Body of pancreas (tissue), 4 donors: ENCODE measurements around the gene ZBTB48. TPM values are rescaled to one million over a fixed set of nuclear protein-coding genes. Genes with fewer than 3 reads are reported as not detected.

ENCODE experiments used
- ATAC-seq: fragments of 150-250 bp; one replicate; pipeline ENCODE4 v1.9.1; 2016
- DNase-seq, 4 donors: peaks; one replicate each; pipeline ENCODE4 v3.0.0-alpha.2; 2019
- H3K27ac ChIP-seq, 4 donors: fragments of 200-600 bp; sonication (generic); 1 replicate in 3 of 4; 2 replicates in 1 of 4; pipeline versions ENCODE4 v1.5.1 to v1.6.1; 2016 to 2019; ENCODE audit warnings: mild to moderate bottlenecking in 1 of 4, mixed read lengths in 1 of 4, moderate library complexity in 1 of 4
- H3K27me3 ChIP-seq, 2 donors: fragments of 200-600 bp; sonication (generic); one replicate each; pipeline ENCODE4 v1.6.0; 2016; ENCODE audit warnings: mild to moderate bottlenecking in 1 of 2
- H3K36me3 ChIP-seq, 2 donors: fragments of 200-600 bp; sonication (generic); replicated peaks in 1 of 2; 2 replicates each; pipeline ENCODE4 v1.5.1; 2016; ENCODE audit warnings: low read depth in 2 of 2; ENCODE audit not compliant: insufficient read depth in 1 of 2
- H3K4me1 ChIP-seq: fragments of 200-600 bp; sonication (generic); one replicate; pipeline ENCODE4 v1.6.0; 2016
- H3K4me3 ChIP-seq, 2 donors: fragments of 200-600 bp; sonication (generic); 1 replicate in 1 of 2; 2 replicates in 1 of 2; pipeline ENCODE4 v1.5.1; 2016 to 2019
- H3K9me3 ChIP-seq, 3 donors: fragments of 200-600 bp; sonication (generic); 1 replicate in 2 of 3; 2 replicates in 1 of 3; pipeline ENCODE4 v1.5.1; 2016
- POLR2A ChIP-seq, 3 donors: fragments of 450-650 bp; IDR thresholded peaks; one replicate each; pipeline ENCODE4 v1.6.1; 2016; ENCODE audit warnings: antibody characterized with exemption in 3 of 3, mild to moderate bottlenecking in 2 of 3
- WGBS, 2 donors: methylation state at CpG; one replicate each; pipeline ENCODE4 v1.1.5; 2017; 5-methylcytosine and 5-hydroxymethylcytosine counted together
- intact Hi-C: fragments of 100-400 bp; cut with DNase I; formaldehyde crosslinking; loops from one replicate; pipeline ENCODE4 v1.15.1; 2023
- total RNA-seq, 2 donors: library from RNA; depleted of rRNA; stranded (reverse); fragments of >200 nt; gene quantifications; one replicate each; pipeline ENCODE4 v1.1.0, GENCODE V29; 2016
- TF ChIP-seq, protein P1 (sequence below), 7 experiments: fragments of 450-650 bp in 4 of 7; fragments of 200-600 bp in 3 of 7; sonication (generic) in 3 of 7; IDR thresholded peaks; one replicate each; pipeline ENCODE4 v1.5.1; 2016 to 2019; ENCODE audit warnings: antibody characterized with exemption in 7 of 7

The ZBTB48 gene
- total RNA-seq, 2 donors from 2014 or later, result 17.4 to 37.6 TPM

DNA sequence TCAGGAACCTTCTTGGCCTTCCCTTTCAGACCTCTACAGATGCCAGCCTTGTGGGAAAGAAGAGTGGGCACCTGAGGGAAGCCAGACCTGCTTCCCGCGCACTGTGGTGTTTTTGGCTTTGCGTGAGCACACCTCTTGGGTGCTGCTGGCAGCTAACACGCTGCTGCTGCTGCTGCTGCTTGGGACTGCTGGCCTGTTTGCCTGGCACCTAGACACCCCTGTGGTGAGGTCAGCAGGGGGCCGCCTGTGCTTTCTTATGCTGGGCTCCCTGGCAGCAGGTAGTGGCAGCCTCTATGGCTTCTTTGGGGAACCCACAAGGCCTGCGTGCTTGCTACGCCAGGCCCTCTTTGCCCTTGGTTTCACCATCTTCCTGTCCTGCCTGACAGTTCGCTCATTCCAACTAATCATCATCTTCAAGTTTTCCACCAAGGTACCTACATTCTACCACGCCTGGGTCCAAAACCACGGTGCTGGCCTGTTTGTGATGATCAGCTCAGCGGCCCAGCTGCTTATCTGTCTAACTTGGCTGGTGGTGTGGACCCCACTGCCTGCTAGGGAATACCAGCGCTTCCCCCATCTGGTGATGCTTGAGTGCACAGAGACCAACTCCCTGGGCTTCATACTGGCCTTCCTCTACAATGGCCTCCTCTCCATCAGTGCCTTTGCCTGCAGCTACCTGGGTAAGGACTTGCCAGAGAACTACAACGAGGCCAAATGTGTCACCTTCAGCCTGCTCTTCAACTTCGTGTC is 995 bp upstream of the ZBTB48 start:
- WGBS, 2 donors, result 86 to 92% methylated on average over 12 to 14 of the region's 14 CpGs
- H3K9me3 ChIP-seq, result no peaks in the 10 kb centered on the region
- TF ChIP-seq, protein P1, sequence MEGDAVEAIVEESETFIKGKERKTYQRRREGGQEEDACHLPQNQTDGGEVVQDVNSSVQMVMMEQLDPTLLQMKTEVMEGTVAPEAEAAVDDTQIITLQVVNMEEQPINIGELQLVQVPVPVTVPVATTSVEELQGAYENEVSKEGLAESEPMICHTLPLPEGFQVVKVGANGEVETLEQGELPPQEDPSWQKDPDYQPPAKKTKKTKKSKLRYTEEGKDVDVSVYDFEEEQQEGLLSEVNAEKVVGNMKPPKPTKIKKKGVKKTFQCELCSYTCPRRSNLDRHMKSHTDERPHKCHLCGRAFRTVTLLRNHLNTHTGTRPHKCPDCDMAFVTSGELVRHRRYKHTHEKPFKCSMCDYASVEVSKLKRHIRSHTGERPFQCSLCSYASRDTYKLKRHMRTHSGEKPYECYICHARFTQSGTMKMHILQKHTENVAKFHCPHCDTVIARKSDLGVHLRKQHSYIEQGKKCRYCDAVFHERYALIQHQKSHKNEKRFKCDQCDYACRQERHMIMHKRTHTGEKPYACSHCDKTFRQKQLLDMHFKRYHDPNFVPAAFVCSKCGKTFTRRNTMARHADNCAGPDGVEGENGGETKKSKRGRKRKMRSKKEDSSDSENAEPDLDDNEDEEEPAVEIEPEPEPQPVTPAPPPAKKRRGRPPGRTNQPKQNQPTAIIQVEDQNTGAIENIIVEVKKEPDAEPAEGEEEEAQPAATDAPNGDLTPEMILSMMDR (IDR thresholded peaks at IDR 0.05), result no peak
- intact Hi-C loops, result no loop called here
- H3K27ac ChIP-seq, result peak overlapping the region in 3 of 4 donors; percentile 88 to 97 (median 93)
- H3K4me3 ChIP-seq, result no peak overlapping the region
- no peaks in the 10 kb centered on the region for H3K36me3 ChIP-seq
- no peaks in the 10 kb centered on the region for H3K27me3 ChIP-seq
- peaks cover 38% of the 10 kb centered on the region for H3K4me1 ChIP-seq
- no peak for DNase-seq
- no peak for ATAC-seq

DNA sequence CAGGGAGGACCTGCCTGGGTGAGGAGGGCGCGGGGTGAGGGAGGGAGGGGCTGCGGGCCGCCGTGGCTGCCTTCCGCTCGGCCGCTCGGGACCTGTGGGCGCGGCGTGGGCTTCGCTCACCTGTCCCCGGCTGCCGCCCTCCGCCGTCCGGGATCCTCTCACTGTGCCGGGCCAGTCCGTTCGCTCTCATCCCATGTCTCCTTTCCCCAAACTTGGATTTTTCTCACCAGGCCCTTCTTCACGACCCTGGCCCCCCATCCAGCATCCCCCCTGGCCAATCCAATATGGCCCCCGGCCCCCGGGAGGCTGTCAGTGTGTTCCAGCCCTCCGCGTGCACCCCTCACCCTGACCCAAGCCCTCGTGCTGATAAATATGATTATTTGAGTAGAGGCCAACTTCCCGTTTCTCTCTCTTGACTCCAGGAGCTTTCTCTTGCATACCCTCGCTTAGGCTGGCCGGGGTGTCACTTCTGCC is 362 bp downstream of the ZBTB48 start:
- intact Hi-C loops, result no loop called here
- no peaks in the 10 kb centered on the region for H3K27me3 ChIP-seq
- no peaks in the 10 kb centered on the region for H3K36me3 ChIP-seq
- no peak for TF ChIP-seq POLR2A (IDR thresholded peaks at IDR 0.05)
- TF ChIP-seq, protein P1 (IDR thresholded peaks at IDR 0.05), result no peak
- H3K4me3 ChIP-seq, result peak overlapping the region; percentile 63 to 96
- WGBS, 2 donors, result 0% methylated on average over 14 to 28 of the region's 30 CpGs
- no peak for DNase-seq
- peak; percentile 41 for ATAC-seq
- H3K4me1 ChIP-seq, result peaks cover 38% of the 10 kb centered on the region
- no peaks in the 10 kb centered on the region for H3K9me3 ChIP-seq
- H3K27ac ChIP-seq, result peak overlapping the region; percentile 88 to 97 (median 94)

DNA sequence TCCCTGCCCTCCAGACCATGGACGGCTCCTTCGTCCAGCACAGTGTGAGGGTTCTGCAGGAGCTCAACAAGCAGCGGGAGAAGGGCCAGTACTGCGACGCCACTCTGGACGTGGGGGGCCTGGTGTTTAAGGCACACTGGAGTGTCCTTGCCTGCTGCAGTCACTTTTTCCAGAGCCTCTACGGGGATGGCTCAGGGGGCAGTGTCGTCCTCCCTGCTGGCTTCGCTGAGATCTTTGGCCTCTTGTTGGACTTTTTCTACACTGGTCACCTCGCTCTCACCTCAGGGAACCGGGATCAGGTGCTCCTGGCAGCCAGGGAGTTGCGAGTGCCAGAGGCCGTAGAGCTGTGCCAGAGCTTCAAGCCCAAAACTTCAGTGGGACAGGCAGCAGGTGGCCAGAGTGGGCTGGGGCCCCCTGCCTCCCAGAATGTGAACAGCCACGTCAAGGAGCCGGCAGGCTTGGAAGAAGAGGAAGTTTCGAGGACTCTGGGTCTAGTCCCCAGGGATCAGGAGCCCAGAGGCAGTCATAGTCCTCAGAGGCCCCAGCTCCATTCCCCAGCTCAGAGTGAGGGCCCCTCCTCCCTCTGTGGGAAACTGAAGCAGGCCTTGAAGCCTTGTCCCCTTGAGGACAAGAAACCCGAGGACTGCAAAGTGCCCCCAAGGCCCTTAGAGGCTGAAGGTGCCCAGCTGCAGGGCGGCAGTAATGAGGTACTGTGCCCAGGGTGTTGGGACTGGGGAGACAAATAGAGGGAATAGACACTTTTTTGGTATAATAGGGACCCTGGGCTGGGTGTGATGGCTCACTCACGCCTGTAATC is 1.0 kb downstream of the ZBTB48 start:
- Histone ChIP-seq H3K36me3 (no peaks in the 10 kb centered on the region), H3K27ac (peak overlapping the region; percentile 88 to 97 (median 94)), H3K4me1 (peaks cover 38% of the 10 kb centered on the region), H3K9me3 (no peaks in the 10 kb centered on the region), H3K27me3 (no peaks in the 10 kb centered on the region), H3K4me3 (peak overlapping the region; percentile 63 to 96)
- intact Hi-C loops, result no loop called here
- ATAC-seq (peak; percentile 14), DNase-seq (peak; percentile 55 to 75 (median 68))
- WGBS, 2 donors, result 11 to 13% methylated on average over 12 to 19 of the region's 19 CpGs
- TF ChIP-seq, protein P1 (IDR thresholded peaks at IDR 0.05), result peak in 3 of 7 experiments; percentile 16 to 48 (median 32)
- no peak for TF ChIP-seq POLR2A (IDR thresholded peaks at IDR 0.05)

DNA sequence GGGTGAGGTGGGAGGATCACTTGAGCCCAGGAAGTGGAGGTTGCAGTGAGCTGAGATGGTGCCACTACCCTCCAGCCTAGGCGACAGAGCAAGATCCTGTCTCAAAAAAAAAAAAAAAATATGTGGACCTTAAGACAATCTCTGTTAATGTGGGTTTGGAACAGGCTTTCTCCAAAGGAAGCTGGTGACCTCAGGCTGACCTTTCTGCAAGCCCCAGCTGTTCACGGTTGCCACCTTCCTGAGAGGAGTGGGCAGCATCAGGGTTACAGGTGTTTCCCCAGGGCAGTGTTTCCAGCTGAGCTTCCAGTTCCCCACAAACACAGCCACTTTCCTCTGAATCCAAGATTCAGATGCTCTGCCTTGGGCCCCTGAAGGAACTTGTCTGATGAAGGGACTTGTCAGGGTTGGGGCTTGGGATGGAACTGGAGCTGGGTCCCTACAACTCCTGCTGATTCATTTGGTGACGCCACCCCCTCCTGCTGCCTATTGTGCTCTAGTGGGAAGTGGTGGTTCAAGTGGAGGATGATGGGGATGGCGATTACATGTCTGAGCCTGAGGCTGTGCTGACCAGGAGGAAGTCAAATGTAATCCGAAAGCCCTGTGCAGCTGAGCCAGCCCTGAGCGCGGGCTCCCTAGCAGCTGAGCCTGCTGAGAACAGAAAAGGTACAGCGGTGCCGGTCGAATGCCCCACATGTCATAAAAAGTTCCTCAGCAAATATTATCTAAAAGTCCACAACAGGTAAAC is 1.9 kb downstream of the ZBTB48 start:
- ATAC-seq (no peak), DNase-seq (peak in 1 of 4 donors; percentile 53)
- H3K9me3 ChIP-seq, result no peaks in the 10 kb centered on the region
- TF ChIP-seq, protein P1 (IDR thresholded peaks at IDR 0.05), result no peak
- TF ChIP-seq POLR2A (IDR thresholded peaks at IDR 0.05), result no peak
- no peak overlapping the region for H3K4me3 ChIP-seq
- H3K27me3 ChIP-seq, result no peaks in the 10 kb centered on the region
- peaks cover 38% of the 10 kb centered on the region for H3K4me1 ChIP-seq
- peak overlapping the region; percentile 23 to 97 (median 90) for H3K27ac ChIP-seq
- H3K36me3 ChIP-seq, result no peaks in the 10 kb centered on the region
- intact Hi-C loops, result no loop called here
- WGBS, 2 donors, result 36 to 40% methylated on average over 9 to 10 of the region's 10 CpGs
